HFF-Myc (cell line): ENCODE data around the gene PLEKHA8.

Source experiments
- DNase-seq: peaks from one replicate; pipeline ENCODE4 v3.0.0-alpha.2; 2011; ENCODE audit warnings: low read depth; ENCODE audit errors: extremely low read depth
- H3K4me3 ChIP-seq: replicated peaks from 2 replicates; pipeline ENCODE4 v1.5.1; 2011; ENCODE audit warnings: low read depth, mild to moderate bottlenecking, control low read depth, low read length
- CTCF ChIP-seq: IDR thresholded peaks from 2 replicates; pipeline ENCODE4 v1.5.1; 2012; ENCODE audit warnings: mild to moderate bottlenecking, low read depth, low read length, control low read depth; ENCODE audit errors: missing control alignments

Gene PLEKHA8

GRCh38 chr7:30003098-30003497, 25.1 kb upstream of the PLEKHA8 start:
- no peak for DNase-seq
- no peak overlapping the region for H3K4me3 ChIP-seq
- no peak for TF ChIP-seq CTCF

- no peak for DNase-seq
- H3K4me3 ChIP-seq = no peak overlapping the region
- no peak for TF ChIP-seq CTCF
Measured at GRCh38 chr7:30005464-30005863, 22.7 kb upstream of the PLEKHA8 start.

GRCh38 chr7:30010021-30010420, 18.2 kb upstream of the PLEKHA8 start:
- no peak for DNase-seq

GRCh38 chr7:30012757-30013156, 15.5 kb upstream of the PLEKHA8 start:
- TF ChIP-seq CTCF = no peak
- no peak overlapping the region for H3K4me3 ChIP-seq

More at GRCh38 chr7:30010021-30010420, 18.2 kb upstream of the PLEKHA8 start:
- no peak for TF ChIP-seq CTCF
- H3K4me3 ChIP-seq = no peak overlapping the region

GRCh38 chr7:30018451-30018850, 9.8 kb upstream of the PLEKHA8 start:
- DNase-seq = no peak
- H3K4me3 ChIP-seq = no peak overlapping the region
- no peak for TF ChIP-seq CTCF

More at GRCh38 chr7:30012757-30013156, 15.5 kb upstream of the PLEKHA8 start:
- DNase-seq = no peak

- no peak overlapping the region for H3K4me3 ChIP-seq
- no peak for TF ChIP-seq CTCF
- no peak for DNase-seq
Measured at GRCh38 chr7:30019387-30019786, 8.8 kb upstream of the PLEKHA8 start.

GRCh38 chr7:30019960-30020359, 8.3 kb upstream of the PLEKHA8 start:
- no peak for TF ChIP-seq CTCF
- no peak overlapping the region for H3K4me3 ChIP-seq

More at GRCh38 chr7:30019960-30020359, 8.3 kb upstream of the PLEKHA8 start:
- no peak for DNase-seq
